ENCODE measurements around the gene PARP4.
"Not testable (repeated sequence)": the region's sequence is repeated elsewhere in the genome, so short reads cannot be mapped to it uniquely, and the experiment has no call there.

Gene PARP4

GRCh38 chr13:24371273-24371672 lies 141.3 kb downstream of the PARP4 start:
- DNase-seq (ENCODE audit: low read depth in 4 of 4, low spot score in 1 of 4) = not testable (repeated sequence)

Data from stimulated activated CD4-positive, alpha-beta T cell treated with anti-CD3 and anti-CD28 coated beads, Interleukin-1b, Interleukin-23, amount 100 ng/mL, for 24 hours (primary cell).